Measurements from ENCODE around the gene ATMIN. TPM values are rescaled to one million over a fixed set of nuclear protein-coding genes. Genes with fewer than 3 reads are reported as not detected.

ATMIN gene
- total and polyA plus RNA-seq, 8 donors = 1.8 to 102 (median 15.1) TPM

GRCh38 chr16:80992676-80993293 lies 42.9 kb upstream of the ATMIN start:
- peaks cover 6 to 58% (median 31%) of the 10 kb centered on the region in 4 donors for H3K4me1 ChIP-seq
- TF ChIP-seq, protein P1, sequence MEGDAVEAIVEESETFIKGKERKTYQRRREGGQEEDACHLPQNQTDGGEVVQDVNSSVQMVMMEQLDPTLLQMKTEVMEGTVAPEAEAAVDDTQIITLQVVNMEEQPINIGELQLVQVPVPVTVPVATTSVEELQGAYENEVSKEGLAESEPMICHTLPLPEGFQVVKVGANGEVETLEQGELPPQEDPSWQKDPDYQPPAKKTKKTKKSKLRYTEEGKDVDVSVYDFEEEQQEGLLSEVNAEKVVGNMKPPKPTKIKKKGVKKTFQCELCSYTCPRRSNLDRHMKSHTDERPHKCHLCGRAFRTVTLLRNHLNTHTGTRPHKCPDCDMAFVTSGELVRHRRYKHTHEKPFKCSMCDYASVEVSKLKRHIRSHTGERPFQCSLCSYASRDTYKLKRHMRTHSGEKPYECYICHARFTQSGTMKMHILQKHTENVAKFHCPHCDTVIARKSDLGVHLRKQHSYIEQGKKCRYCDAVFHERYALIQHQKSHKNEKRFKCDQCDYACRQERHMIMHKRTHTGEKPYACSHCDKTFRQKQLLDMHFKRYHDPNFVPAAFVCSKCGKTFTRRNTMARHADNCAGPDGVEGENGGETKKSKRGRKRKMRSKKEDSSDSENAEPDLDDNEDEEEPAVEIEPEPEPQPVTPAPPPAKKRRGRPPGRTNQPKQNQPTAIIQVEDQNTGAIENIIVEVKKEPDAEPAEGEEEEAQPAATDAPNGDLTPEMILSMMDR (IDR thresholded peaks at IDR 0.05) = no peak
- TF ChIP-seq EP300 (IDR thresholded peaks at IDR 0.05) (no peak), POLR2AphosphoS5 (IDR thresholded peaks at IDR 0.05) (no peak), POLR2A (IDR thresholded peaks at IDR 0.05) (no peak)
- no peaks in the 10 kb centered on the region for H3K27me3 ChIP-seq
- DNase-seq = no peak
- H3K27ac ChIP-seq = peak overlapping the region in 4 of 5 donors; percentile 38 to 48 (median 41)
- H3K4me3 ChIP-seq = no peak overlapping the region
- no peaks in the 10 kb centered on the region for H3K9me3 ChIP-seq
- peaks cover 0 to 6% (median 3%) of the 10 kb centered on the region in 4 donors for H3K36me3 ChIP-seq
- intact Hi-C loops (cut with DNase I; ENCODE audit: low total_unique reads) = no loop called here
- WGBS, 5 donors = 18 to 55% (median 34%) methylated on average over 3 of the region's 3 CpGs

DNA sequence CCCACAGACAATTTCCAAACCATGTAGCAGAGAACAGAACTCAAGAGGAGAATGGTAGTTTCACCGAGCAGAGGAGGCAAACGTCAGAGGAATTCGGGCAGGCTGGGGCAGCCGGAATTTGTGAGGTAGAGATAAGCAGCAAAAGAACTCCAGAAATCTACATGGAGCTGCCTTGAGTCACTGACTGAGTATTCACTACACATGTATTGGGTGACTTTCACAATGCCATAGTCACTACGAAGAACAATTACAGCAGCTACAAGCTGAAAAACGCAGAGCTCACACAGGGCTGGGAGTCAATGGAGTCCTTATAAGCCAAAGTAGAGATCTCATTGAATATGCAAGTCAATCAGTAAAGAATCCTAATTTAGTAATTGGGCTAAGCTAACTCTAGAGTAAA lies 42.3 kb upstream of the ATMIN start:
- no peaks in the 10 kb centered on the region for H3K9me3 ChIP-seq
- peaks cover 0 to 6% (median 3%) of the 10 kb centered on the region in 4 donors for H3K36me3 ChIP-seq
- no peaks in the 10 kb centered on the region for H3K27me3 ChIP-seq
- peak; percentile 47 to 77 for DNase-seq
- H3K27ac ChIP-seq = peak overlapping the region in 4 of 5 donors; percentile 38 to 48 (median 41)
- intact Hi-C loops (cut with DNase I; ENCODE audit: low total_unique reads) = no loop called here
- peaks cover 7 to 61% (median 33%) of the 10 kb centered on the region in 4 donors for H3K4me1 ChIP-seq
- no peak overlapping the region for H3K4me3 ChIP-seq
- TF ChIP-seq POLR2AphosphoS5 (IDR thresholded peaks at IDR 0.05) (peak in 2 of 3 donors; percentile 40 to 49), POLR2A (IDR thresholded peaks at IDR 0.05) (no peak), EP300 (IDR thresholded peaks at IDR 0.05) (no peak)
- TF ChIP-seq, protein P1 (IDR thresholded peaks at IDR 0.05) = no peak
- 26 to 46% (median 34%) methylated on average over 6 of the region's 6 CpGs for WGBS, 5 donors

- Histone ChIP-seq H3K36me3 (peaks cover 0 to 6% (median 3%) of the 10 kb centered on the region in 4 donors), H3K9me3 (no peaks in the 10 kb centered on the region), H3K27me3 (no peaks in the 10 kb centered on the region), H3K4me3 (no peak overlapping the region), H3K4me1 (peaks cover 7 to 67% (median 36%) of the 10 kb centered on the region in 4 donors), H3K27ac (peak overlapping the region in 3 of 5 donors; percentile 40 to 48 (median 42))
- DNase-seq = no peak
- intact Hi-C loops (cut with DNase I; ENCODE audit: low total_unique reads) = no loop called here
- TF ChIP-seq, protein P1 (IDR thresholded peaks at IDR 0.05) = no peak
- no peak for TF ChIP-seq POLR2AphosphoS5 (IDR thresholded peaks at IDR 0.05)
- no peak for TF ChIP-seq EP300 (IDR thresholded peaks at IDR 0.05)
- TF ChIP-seq POLR2A (IDR thresholded peaks at IDR 0.05) = no peak
Measured at GRCh38 chr16:80993834-80994233, 41.8 kb upstream of the ATMIN start.

DNA sequence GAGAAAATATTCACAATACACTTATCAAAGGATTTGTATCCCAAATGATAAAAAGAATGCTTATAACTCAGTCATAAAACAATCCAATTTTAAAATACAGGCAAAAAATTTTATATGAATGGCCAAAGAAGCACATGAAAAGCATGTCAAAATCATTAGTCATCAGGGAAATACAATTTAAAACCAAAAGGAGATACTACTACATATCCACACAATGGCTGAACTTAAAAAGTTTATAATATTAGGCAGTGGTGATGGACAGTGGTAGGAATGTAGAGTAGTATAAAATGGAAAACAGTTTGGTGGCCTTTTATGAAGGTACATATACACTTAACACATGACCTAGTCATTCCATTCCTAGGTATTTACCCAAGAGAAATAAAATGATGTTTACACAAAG lies 41.2 kb upstream of the ATMIN start:
- intact Hi-C loops (cut with DNase I; ENCODE audit: low total_unique reads) = no loop called here
- peaks cover 0 to 6% (median 3%) of the 10 kb centered on the region in 4 donors for H3K36me3 ChIP-seq
- H3K27me3 ChIP-seq = no peaks in the 10 kb centered on the region
- DNase-seq = no peak
- peak overlapping the region in 1 of 5 donors; percentile 40 for H3K27ac ChIP-seq
- TF ChIP-seq EP300 (IDR thresholded peaks at IDR 0.05) (no peak), POLR2A (IDR thresholded peaks at IDR 0.05) (no peak), POLR2AphosphoS5 (IDR thresholded peaks at IDR 0.05) (no peak)
- TF ChIP-seq, protein P1 (IDR thresholded peaks at IDR 0.05) = no peak
- H3K4me1 ChIP-seq = peaks cover 7 to 67% (median 37%) of the 10 kb centered on the region in 4 donors
- no peaks in the 10 kb centered on the region for H3K9me3 ChIP-seq
- H3K4me3 ChIP-seq = no peak overlapping the region
